DOHH2 (cell line): Measurements from ENCODE around the gene RNF17.

ENCODE experiments used
- H3F3A ChIP-seq: fragments of 200-600 bp; sonication (generic), shearing (Covaris generic); 2 replicates; pipeline ENCODE4 v1.6.0; 2016; ENCODE audit warnings: antibody characterized with exemption, mild to moderate bottlenecking; ENCODE audit not compliant: control insufficient read depth, insufficient read depth
- H3K27ac ChIP-seq: fragments of 200-600 bp; sonication (generic); 2 replicates; pipeline ENCODE4 v1.5.1; 2014; ENCODE audit warnings: low read depth, mild to moderate bottlenecking, low read length, moderate library complexity
- H3K27me3 ChIP-seq: fragments of 200-600 bp; sonication (generic); 2 replicates; pipeline ENCODE4 v1.6.1; 2014; ENCODE audit warnings: mild to moderate bottlenecking, low read length, mixed read lengths; ENCODE audit not compliant: control insufficient read depth
- H3K36me3 ChIP-seq: fragments of 200-600 bp; sonication (generic); 2 replicates; pipeline ENCODE4 v1.6.1; 2014; ENCODE audit warnings: mild to moderate bottlenecking, low read length, moderate library complexity, mixed read lengths; ENCODE audit not compliant: control insufficient read depth
- H3K4me1 ChIP-seq: fragments of 200-600 bp; sonication (generic); 2 replicates; pipeline ENCODE4 v1.6.1; 2014; ENCODE audit warnings: mild to moderate bottlenecking, low read length, mixed read lengths; ENCODE audit not compliant: control insufficient read depth
- H3K4me2 ChIP-seq: fragments of 200-600 bp; sonication (generic); 2 replicates; pipeline ENCODE4 v1.6.0; 2014; ENCODE audit warnings: mild to moderate bottlenecking, low read length, moderate library complexity
- H3K4me3 ChIP-seq: fragments of 200-600 bp; sonication (generic); 2 replicates; pipeline ENCODE4 v1.5.1; 2014; ENCODE audit warnings: mild to moderate bottlenecking, low read length, mixed read lengths
- H3K79me2 ChIP-seq: fragments of 200-600 bp; sonication (generic); 2 replicates; pipeline ENCODE4 v1.6.1; 2014; ENCODE audit warnings: mild to moderate bottlenecking, low read length, mixed read lengths; ENCODE audit not compliant: control insufficient read depth
- H3K9me2 ChIP-seq: fragments of 200-600 bp; sonication (generic); replicated peaks from 2 replicates; pipeline ENCODE4 v1.6.1; 2014; ENCODE audit warnings: mild to moderate bottlenecking, low read length, mixed read lengths; ENCODE audit not compliant: control insufficient read depth
- H3K9me3 ChIP-seq: fragments of 200-600 bp; sonication (generic); 2 replicates; pipeline ENCODE4 v1.6.1; 2014; ENCODE audit warnings: antibody characterized with exemption, low read length, mixed read lengths; ENCODE audit not compliant: control insufficient read depth, insufficient read depth
- H4K20me1 ChIP-seq: fragments of 200-600 bp; sonication (generic); 2 replicates; pipeline ENCODE4 v1.6.0; 2014; ENCODE audit warnings: low read depth, mild to moderate bottlenecking, antibody characterized with exemption, low read length, moderate library complexity; ENCODE audit not compliant: control insufficient read depth, insufficient read depth
- EZH2phosphoT487 ChIP-seq: fragments of 200-600 bp; sonication (generic); IDR thresholded peaks from 2 replicates; pipeline ENCODE4 v1.6.1; 2017; ENCODE audit warnings: borderline replicate concordance, mild to moderate bottlenecking, antibody characterized with exemption, low read length, moderate library complexity, mixed read lengths
- TF ChIP-seq, protein P1 (sequence below): fragments of 200-600 bp; sonication (generic); IDR thresholded peaks from one replicate; pipeline ENCODE4 v1.5.1; 2014; ENCODE audit warnings: antibody characterized with exemption, mild to moderate bottlenecking, low read depth, low read length; ENCODE audit not compliant: poor library complexity, severe bottlenecking

Gene RNF17

DNA sequence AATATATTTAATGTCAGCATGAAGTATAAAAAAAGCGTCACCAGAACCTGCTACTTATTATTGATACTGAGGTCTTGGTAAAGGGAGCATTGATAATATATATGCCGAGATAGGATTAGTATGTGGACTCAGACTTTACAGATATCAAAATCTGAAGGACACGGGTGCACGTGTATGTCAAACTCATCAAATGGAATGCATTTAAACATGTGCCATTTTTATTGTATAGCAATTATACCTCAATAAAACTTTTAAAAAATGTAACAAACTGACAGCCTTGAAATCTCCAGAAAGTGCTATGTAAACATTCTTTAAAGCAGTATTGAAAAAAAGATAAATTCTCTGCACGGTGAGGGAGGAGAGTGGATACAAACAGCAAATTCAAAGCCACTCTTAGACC lies 157.9 kb downstream of the RNF17 start:
- peak overlapping the region; percentile 93 for H3K4me3 ChIP-seq
- H3K27ac ChIP-seq = peak overlapping the region; percentile 93
- no peaks in the 10 kb centered on the region for H4K20me1 ChIP-seq
- no peaks in the 10 kb centered on the region for H3K9me2 ChIP-seq
- no peaks in the 10 kb centered on the region for H3K27me3 ChIP-seq
- peaks cover 14% of the 10 kb centered on the region for H3K4me1 ChIP-seq
- peaks cover 6% of the 10 kb centered on the region for H3F3A ChIP-seq
- H3K9me3 ChIP-seq = no peaks in the 10 kb centered on the region
- H3K79me2 ChIP-seq = peaks cover 58% of the 10 kb centered on the region
- no peak for TF ChIP-seq EZH2phosphoT487
- TF ChIP-seq, protein P1, sequence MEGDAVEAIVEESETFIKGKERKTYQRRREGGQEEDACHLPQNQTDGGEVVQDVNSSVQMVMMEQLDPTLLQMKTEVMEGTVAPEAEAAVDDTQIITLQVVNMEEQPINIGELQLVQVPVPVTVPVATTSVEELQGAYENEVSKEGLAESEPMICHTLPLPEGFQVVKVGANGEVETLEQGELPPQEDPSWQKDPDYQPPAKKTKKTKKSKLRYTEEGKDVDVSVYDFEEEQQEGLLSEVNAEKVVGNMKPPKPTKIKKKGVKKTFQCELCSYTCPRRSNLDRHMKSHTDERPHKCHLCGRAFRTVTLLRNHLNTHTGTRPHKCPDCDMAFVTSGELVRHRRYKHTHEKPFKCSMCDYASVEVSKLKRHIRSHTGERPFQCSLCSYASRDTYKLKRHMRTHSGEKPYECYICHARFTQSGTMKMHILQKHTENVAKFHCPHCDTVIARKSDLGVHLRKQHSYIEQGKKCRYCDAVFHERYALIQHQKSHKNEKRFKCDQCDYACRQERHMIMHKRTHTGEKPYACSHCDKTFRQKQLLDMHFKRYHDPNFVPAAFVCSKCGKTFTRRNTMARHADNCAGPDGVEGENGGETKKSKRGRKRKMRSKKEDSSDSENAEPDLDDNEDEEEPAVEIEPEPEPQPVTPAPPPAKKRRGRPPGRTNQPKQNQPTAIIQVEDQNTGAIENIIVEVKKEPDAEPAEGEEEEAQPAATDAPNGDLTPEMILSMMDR = no peak
- H3K4me2 ChIP-seq = peak overlapping the region; percentile 69
- H3K36me3 ChIP-seq = peaks cover 8% of the 10 kb centered on the region

DNA sequence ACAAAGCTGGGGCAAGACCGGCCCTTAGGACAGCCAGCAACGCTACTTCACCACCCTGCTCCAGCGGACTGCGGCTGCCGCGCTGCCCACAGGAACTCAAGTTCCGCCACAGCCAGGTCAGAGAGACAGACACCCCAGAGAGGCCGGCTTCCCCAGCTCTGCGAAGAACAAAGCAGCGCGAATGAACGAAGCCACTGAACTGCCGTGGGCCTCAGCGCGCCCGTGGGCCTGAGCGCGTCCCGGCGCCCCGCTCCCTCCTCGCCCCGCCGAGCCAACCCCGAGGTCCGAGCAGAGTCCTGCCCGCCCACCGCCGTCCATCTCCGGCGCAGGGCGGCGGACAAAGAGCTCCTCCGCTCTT lies 158.4 kb downstream of the RNF17 start:
- H3K9me2 ChIP-seq = no peaks in the 10 kb centered on the region

DNA sequence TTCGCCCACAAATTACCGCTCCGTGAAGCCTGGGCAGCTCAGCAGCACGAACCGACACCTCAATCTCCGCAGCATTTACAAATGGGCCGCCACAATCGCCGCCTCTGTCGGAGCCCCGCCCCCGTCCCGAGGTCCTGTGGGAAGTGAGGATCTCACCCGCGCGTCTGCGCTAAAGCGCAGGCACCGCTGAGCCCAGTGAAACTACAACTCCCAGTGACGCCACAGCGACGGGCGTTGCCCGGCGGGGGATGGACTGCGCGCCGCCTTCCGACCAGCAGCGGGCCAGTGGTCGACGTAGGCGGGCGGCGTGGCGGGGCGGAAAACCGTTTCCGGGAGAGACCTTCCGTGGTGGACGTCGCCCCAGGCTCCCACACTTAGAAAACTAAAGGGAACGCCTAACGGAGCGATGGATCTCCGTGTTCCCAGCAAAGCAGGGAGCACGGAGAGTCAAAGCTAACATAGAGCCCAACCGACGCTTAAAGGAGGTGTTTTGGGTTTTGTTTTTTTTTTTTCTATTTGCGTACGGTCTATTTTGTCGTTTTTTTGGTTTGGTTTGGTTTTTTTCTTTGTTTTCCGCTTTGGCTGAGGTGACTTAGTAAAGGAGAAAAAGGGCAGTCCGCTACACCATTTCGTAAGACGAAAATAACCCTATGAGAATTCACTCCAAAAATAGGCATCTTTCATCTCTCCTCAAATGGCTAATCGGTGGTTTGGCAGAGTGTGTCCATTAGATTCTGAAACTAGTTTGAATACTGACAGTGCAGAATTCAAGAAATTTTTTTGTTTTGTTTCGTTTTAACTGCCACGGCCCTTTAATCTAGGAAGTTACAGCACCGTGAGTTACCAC lies 159.0 kb downstream of the RNF17 start:
- no peaks in the 10 kb centered on the region for H3K9me2 ChIP-seq
- peaks cover 6% of the 10 kb centered on the region for H3F3A ChIP-seq
- H3K79me2 ChIP-seq = peaks cover 47% of the 10 kb centered on the region
- no peaks in the 10 kb centered on the region for H4K20me1 ChIP-seq
- H3K4me1 ChIP-seq = peaks cover 14% of the 10 kb centered on the region
- peaks cover 8% of the 10 kb centered on the region for H3K36me3 ChIP-seq
- no peak for TF ChIP-seq EZH2phosphoT487
- TF ChIP-seq, protein P1 = no peak
- H3K27ac ChIP-seq = peak overlapping the region; percentile 93
- no peaks in the 10 kb centered on the region for H3K9me3 ChIP-seq
- H3K27me3 ChIP-seq = no peaks in the 10 kb centered on the region; the same call in 1 of the 2 replicates
- H3K4me3 ChIP-seq = peak overlapping the region; percentile 93
- H3K4me2 ChIP-seq = peak overlapping the region; percentile 69

More for the DNA sequence above, 158.4 kb downstream of the RNF17 start:
- Histone ChIP-seq H3K27ac (peak overlapping the region; percentile 93), H3F3A (peaks cover 6% of the 10 kb centered on the region), H3K9me3 (no peaks in the 10 kb centered on the region), H3K4me1 (peaks cover 14% of the 10 kb centered on the region), H3K4me3 (peak overlapping the region; percentile 93), H3K36me3 (peaks cover 8% of the 10 kb centered on the region), H4K20me1 (no peaks in the 10 kb centered on the region), H3K79me2 (peaks cover 53% of the 10 kb centered on the region), H3K27me3 (no peaks in the 10 kb centered on the region), H3K4me2 (peak overlapping the region; percentile 69)
- no peak for TF ChIP-seq EZH2phosphoT487
- TF ChIP-seq, protein P1 = no peak
